Measurements from ENCODE around the gene MYEF2.

GRCh38 chr15:48096355-48096786 lies 81.7 kb downstream of the MYEF2 start:
- TF ChIP-seq POLR2AphosphoS5 (IDR thresholded peaks at IDR 0.05; ENCODE audit: low read depth, low read length), result no peak
- TF ChIP-seq, protein P1, sequence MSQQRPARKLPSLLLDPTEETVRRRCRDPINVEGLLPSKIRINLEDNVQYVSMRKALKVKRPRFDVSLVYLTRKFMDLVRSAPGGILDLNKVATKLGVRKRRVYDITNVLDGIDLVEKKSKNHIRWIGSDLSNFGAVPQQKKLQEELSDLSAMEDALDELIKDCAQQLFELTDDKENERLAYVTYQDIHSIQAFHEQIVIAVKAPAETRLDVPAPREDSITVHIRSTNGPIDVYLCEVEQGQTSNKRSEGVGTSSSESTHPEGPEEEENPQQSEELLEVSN (IDR thresholded peaks at IDR 0.05), result no peak
- TF ChIP-seq POLR2A (IDR thresholded peaks at IDR 0.05; ENCODE audit: control extremely low read depth in 1 of 2, low read depth in 2 of 2, low read length in 2 of 2), result no peak
- no peak for TF ChIP-seq KDM4A (IDR thresholded peaks at IDR 0.05; ENCODE audit: low read depth, low read length, severe bottlenecking)
- no peak for TF ChIP-seq EZH2 (IDR thresholded peaks at IDR 0.05; ENCODE audit: low read depth, low read length, severe bottlenecking)
- TF ChIP-seq CTCF (IDR thresholded peaks at IDR 0.05; ENCODE audit: control extremely low read depth in 1 of 3, insufficient read depth in 1 of 3, low read depth in 1 of 3, low read length in 3 of 3), result no peak
- TF ChIP-seq SAP30 (IDR thresholded peaks at IDR 0.05; ENCODE audit: insufficient read depth, insufficient replicate concordance, low read length), result no peak
- no peak for TF ChIP-seq MAFK (IDR thresholded peaks at IDR 0.05; ENCODE audit: low read depth, low read length)
- no peak for TF ChIP-seq HDAC2 (IDR thresholded peaks at IDR 0.05; ENCODE audit: borderline replicate concordance in 1 of 2, low read depth in 2 of 2, low read length in 2 of 2)
- TF ChIP-seq SRF (IDR thresholded peaks at IDR 0.05; ENCODE audit: low read depth, low read length), result no peak
- TF ChIP-seq ZNF274 (IDR thresholded peaks at IDR 0.05; ENCODE audit: borderline replicate concordance, extremely low read depth, low read length), result no peak
- TF ChIP-seq RAD21 (IDR thresholded peaks at IDR 0.05 in 1 of 2, conservative IDR thresholded peaks at IDR 0.05 in 1 of 2; ENCODE audit: low read depth in 2 of 2, low read length in 2 of 2), result no peak
- no peak for TF ChIP-seq YY1 (IDR thresholded peaks at IDR 0.05; ENCODE audit: low read depth, low read length)
- no peak for TF ChIP-seq EP300 (IDR thresholded peaks at IDR 0.05; ENCODE audit: borderline replicate concordance in 1 of 2, low read depth in 2 of 2, low read length in 2 of 2)
